Measurements from ENCODE around the gene DDX59.

DNA sequence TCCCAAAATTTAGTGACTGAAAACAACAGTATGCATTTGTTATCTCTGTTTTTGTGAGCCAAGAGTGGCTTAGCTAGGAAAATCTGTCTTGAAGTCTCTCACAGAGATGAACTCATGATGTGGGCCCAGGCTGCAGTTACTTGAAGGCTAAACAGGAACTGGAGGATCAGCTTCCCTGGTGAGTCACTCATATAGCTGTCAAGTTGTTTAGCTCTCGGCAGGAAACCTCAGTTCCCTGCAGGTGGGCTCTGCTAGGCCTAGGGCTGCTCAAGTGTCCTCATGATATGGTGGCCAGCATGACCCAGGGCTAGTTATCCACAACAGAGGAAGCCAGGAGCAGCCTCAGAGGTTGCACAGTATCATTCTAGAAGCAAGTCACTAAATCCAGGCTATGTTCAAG lies 30.2 kb upstream of the DDX59 start:
- TF ChIP-seq, protein P1, sequence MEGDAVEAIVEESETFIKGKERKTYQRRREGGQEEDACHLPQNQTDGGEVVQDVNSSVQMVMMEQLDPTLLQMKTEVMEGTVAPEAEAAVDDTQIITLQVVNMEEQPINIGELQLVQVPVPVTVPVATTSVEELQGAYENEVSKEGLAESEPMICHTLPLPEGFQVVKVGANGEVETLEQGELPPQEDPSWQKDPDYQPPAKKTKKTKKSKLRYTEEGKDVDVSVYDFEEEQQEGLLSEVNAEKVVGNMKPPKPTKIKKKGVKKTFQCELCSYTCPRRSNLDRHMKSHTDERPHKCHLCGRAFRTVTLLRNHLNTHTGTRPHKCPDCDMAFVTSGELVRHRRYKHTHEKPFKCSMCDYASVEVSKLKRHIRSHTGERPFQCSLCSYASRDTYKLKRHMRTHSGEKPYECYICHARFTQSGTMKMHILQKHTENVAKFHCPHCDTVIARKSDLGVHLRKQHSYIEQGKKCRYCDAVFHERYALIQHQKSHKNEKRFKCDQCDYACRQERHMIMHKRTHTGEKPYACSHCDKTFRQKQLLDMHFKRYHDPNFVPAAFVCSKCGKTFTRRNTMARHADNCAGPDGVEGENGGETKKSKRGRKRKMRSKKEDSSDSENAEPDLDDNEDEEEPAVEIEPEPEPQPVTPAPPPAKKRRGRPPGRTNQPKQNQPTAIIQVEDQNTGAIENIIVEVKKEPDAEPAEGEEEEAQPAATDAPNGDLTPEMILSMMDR (conservative IDR thresholded peaks at IDR 0.05; ENCODE audit: low read length) = no peak
- TF ChIP-seq EZH2phosphoT487 (IDR thresholded peaks at IDR 0.05; ENCODE audit: borderline replicate concordance) = no peak

Measured in Loucy (cell line).